GM21576 (cell line): ENCODE results near the gene TPX2.
"Not testable (repeated sequence)": the region's sequence is repeated elsewhere in the genome, so short reads cannot be mapped to it uniquely, and the experiment has no call there.

ENCODE experiments used
- ATAC-seq: cut with Tn5 transposase; IDR thresholded peaks from one replicate; pipeline ENCODE4 v1.9.1; 2021; ENCODE audit warnings: mild to moderate bottlenecking, moderate library complexity; ENCODE audit not compliant: unreplicated experiment

The TPX2 gene

DNA sequence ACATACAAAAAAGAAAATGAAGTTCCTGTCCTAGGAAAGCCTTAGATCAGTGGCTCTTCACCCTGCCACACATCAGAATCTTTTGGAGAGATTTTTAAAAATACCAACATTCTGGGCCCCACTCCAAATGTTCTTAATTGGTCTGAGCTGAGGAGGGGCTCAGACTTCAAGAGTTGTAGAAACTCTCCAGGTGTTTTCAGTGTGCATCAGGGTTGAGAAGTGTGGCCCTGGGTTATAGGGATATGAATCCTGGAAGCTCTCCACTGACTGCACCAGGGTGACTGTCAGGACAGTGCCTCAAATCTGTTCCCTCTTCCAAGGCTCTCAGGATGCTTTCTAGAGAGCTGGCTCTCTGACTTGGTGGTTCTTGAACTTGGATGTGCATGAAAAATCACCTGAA lies 74.5 kb downstream of the TPX2 start:
- ATAC-seq = no peak

DNA sequence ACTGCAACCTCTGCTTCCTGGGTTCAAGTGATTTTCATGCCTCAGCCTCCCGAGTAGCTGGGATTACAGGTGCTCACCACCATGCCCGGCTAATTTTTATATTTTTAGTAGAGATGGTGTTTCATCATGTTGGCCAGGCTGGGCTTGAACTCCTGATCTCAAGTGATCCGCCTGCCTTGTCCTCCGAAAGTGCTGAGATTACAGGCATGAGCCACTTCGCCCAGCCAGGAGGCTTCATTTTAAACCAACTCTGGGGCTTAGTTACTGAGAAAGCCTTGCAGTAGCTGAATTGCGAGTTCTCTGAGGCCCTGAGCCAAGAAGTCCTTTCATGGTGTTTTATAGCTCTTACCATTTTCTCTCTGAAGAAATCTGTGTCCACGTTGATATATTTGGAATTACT lies 75.1 kb downstream of the TPX2 start:
- ATAC-seq = not testable (repeated sequence)

DNA sequence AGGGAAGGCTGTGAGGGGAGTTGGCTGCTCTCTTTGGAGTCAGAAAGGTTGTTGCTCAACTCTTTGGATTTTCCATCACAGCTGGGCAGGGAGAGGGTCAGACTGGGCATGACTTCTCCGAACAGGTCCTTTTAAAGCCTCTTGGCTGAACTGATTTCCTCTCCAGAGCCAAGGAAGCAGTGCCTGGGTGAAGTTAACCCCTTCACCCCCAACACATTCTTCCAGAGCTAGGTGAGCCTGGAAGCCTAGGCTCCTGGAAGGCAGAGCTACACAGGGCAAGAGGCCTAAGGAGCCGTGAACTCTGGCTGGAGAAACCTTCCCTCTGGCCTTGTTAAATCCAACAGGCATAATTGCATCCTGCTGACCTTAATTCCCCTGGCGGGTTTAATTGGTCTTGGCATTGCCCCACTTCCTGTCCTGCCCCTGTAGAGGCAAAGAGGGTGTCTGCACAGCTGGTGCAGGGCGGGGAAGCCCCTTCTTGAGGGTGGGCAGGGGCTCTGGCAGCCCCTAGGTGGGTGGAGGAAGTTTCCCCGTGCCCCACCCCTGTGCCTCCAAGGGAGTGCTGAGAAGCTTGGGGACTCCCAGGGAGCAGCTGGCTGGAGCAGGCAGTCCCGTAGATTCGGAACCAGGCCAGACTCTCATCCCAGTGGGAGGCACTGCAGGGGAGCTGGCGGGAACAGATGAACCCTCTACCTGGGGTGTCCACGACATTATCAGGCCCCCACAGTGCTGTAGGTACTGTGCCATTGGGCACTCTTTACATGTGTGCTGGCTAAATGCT lies 76.5 kb downstream of the TPX2 start:
- ATAC-seq = no peak

DNA sequence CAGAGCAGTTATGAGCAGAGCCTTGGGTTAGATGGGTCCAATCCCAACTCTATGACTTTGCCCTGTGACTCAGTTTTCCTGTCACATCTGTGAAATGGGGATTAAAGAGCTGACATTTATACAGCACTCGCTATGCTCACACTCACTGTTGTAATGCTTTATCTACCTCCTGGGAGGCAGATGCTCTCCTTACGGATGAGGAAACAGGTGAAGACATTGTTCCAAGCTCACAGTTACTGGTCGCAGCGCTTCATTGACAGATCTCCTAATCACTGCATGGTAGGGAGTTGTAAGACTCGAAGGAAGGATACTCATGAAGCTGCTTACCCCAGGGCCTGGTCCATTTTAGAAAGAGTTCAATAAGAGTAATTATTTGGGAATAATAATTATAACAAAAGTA lies 77.1 kb downstream of the TPX2 start:
- ATAC-seq = no peak

DNA sequence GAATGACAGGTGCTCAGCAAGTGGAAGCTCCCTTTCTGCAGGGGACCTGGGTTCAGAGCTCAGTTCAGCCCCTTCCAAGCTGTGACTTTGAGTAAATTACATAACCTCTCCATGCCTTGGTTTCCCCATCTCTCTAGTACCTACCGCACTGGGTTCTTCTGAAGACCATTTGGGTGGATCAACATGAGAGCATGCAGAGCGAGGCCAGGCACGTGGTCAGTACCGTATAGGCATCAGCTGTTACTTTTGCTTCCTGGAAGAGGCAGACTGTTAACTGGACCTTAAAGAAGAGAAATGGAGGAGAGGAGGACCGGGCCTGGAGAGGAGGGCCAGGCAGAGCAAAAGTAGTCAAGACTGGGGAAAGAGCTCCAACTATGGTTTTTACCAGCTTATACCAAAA lies 78.4 kb downstream of the TPX2 start:
- no peak for ATAC-seq

DNA sequence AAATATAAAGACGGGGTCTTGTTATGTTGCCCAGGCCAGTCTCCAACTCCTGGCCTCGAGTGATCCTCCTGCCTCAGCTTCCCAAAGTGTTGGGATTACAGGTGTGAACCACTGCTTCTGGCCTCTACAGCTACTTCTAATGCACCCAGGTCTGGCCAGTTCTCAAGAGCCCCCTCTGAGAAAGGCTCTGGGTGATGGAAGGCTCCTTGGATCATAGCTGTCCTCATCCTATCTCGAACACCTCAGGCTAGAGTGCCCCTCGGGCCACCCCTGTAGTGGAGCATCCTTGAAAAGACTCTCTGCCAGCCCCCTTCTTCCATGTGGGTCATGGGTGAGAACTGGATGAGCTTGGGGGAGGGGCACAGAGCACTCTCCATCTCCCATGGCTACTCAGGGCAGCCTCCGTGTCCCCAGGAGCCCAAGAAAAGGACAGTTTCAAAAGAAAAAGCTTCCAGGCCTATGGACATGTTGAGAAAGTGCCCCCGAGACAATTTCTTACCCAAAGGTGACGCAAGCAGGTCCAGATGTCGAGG lies 79.4 kb downstream of the TPX2 start:
- no peak for ATAC-seq

DNA sequence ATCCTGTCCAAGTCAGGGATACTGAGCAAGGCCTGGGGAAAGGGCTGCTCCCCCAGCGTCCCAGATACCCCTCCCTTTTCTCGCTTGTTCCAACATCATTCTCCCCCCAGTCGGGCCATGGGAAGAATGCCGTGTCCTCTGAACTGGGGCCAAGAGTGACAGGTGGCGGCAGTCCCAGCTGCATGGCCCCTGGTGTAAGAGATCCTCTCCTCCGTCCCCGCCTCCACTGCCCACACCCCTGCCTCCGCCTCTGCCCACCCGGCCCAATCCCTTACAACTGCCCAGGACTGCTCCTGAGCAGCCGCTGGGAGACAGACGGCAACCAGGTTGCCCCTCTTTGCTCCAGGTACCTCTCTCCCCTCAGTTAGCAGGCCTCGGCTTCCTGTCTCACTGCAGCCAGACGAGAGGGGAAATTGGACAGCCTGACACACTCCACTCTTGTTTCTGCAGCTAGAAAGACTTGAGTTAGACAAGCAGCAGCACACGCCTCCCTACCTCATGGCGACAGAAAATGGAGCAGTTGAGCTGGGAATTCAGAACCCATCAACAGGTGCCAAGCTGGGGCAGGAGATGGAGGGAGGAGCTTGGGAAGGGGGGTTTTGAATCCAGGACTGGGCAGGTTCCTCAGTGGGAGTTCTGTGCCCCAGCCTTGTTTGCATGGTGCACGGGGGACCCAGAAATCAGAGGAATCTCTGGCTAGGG lies 80.1 kb downstream of the TPX2 start, which contains the start of gene MYLK2:
Gene MYLK2 (plus strand): TSS at position 274 of the 702 bp plus-strand sequence. CDS start 225 bp downstream, at position 499.
- ATAC-seq = no peak

DNA sequence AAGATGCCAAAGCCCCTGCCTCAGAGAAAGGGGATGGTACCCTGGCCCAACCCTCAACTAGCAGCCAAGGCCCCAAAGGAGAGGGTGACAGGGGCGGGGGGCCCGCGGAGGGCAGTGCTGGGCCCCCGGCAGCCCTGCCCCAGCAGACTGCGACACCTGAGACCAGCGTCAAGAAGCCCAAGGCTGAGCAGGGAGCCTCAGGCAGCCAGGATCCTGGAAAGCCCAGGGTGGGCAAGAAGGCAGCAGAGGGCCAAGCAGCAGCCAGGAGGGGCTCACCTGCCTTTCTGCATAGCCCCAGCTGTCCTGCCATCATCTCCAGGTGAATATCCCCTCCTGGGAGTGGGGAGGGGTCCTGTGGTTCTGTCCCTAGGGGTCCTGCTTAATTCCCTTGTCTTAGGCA lies 81.1 kb downstream of the TPX2 start:
- ATAC-seq = no peak

DNA sequence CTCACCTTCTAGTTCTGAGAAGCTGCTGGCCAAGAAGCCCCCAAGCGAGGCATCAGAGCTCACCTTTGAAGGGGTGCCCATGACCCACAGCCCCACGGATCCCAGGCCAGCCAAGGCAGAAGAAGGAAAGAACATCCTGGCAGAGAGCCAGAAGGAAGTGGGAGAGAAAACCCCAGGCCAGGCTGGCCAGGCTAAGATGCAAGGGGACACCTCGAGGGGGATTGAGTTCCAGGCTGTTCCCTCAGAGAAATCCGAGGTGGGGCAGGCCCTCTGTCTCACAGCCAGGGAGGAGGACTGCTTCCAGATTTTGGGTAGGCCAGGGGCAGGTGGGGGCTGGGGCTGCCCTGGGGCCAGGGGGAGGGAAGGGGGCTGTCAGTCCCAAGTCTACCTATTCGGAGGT lies 82.3 kb downstream of the TPX2 start:
- no peak for ATAC-seq

DNA sequence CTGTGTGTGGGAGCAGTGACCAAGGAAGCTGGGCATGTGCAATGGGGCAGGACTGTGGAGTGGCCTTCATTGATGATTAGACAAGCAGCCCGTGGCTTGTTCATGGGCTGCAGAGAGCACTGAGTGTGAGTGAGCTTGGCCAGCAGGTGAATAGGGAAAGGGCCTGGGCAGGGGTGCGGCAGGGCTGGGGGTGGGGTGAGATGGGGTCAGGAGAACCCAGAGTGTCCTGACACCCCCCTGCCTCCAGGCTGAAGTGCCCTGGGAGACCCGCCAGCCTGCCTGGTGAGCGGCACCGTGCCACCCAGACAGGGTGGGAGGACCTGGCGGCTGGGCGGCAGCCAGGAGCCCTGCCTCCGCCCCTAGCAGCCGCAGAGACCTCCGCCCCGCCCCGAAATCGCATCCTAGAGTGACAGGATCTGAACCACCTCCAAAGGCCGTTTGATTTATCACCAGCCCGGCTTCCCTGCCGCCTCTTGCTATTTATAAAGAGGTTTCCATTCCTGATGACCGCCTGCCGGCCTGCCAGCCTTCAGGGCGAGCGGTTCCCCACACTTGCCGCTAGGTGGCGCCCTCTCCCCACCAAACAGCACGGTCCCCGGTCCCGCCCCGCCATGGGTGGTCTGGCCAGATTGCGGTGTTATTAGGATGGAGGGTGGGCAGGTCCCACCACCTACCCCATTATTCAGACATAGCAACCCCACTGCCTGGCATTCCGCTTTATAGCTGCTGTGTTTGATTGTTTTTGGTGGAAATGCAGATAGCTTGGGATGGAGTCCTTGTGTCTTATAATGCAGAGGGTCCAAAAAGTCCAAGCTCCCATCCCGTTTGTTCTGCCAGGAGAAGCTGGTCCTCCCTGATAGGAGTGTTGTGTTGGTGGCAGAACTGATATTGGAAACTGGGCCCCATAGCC lies 83.6 kb downstream of the TPX2 start:
- no peak for ATAC-seq

DNA sequence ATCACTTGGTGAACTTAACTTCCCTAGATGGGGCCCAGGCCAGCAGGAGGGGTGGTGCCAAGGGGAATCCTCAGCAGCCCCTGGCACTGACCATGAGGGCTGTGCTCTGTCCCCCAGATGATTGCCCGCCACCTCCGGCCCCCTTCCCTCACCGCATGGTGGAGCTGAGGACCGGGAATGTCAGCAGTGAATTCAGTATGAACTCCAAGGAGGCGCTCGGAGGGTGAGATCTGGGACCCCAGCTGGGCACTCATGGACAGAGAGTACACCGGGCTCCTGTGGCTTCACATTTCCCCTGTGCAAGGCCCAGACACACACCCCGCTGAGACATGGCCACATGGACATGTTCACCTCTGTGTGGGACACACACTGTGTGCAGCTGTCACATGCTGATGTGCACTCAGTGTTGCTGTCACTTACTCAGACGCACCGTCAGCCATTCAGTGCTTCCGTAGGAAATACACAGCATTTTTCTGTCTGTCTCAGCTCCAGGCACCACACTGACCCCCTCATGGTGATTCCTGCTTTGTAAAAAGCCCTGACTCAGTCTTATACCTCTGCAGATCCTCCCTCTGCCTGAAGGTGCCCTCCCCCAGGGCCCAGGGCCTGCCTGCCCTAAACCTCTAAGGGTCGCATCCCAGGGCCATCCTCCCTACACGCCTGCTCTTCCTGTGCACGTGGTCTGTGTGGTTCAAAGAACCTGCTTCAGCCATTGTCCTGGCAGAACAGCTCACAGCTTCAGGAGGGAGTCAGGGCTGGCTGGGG lies 84.5 kb downstream of the TPX2 start:
- ATAC-seq = no peak

DNA sequence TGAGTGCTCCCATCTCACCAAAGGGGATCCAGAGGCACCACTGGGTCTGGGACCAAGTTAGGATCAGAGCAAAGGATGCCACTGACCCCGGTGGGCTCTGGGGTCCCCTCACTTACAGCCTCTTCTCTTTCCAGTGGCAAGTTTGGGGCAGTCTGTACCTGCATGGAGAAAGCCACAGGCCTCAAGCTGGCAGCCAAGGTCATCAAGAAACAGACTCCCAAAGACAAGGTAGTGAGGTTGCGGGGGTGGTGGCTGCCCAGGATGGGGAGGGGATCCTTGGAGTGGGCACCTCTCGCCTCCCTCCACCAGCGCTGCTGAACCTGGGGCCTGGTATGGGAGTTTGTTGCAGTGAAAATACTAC lies 85.0 kb downstream of the TPX2 start:
- ATAC-seq = no peak

DNA sequence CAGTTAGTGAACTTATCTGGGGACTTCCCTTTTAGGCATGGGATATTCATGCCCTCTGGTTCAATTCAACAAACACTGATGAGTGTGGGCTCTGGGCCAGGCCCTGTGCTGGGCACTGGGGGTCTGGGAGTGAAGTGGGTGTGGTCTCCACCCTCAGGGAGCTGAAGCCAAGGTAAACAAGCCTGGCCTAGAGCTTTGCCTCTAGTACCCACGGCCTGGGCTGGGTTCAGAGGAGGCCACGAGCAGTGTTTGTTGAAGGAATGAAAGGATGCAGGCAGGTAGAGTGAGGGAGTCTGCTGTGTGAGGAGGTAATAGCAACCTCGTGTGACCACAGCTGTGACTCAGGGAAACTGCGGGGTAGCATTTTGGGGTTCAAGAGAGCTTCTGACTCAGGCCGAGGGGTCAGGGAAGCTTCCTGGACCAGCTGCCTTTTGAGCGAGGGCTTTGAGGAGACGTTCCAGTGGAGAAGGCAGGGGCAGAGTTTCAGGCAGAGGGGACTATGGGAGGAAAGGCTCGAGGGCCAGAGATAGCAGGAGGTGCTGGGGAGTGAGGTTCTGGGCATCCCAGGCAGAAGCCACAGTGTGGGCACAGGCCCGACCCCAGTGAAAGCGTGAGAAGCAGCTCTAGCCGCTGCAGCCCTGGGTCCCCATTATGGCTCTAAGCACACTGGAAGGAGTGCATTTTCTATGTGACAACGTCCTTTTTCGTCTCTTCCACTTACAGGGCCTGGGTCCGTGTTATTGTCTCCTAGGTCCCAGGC lies 85.6 kb downstream of the TPX2 start:
- no peak for ATAC-seq

DNA sequence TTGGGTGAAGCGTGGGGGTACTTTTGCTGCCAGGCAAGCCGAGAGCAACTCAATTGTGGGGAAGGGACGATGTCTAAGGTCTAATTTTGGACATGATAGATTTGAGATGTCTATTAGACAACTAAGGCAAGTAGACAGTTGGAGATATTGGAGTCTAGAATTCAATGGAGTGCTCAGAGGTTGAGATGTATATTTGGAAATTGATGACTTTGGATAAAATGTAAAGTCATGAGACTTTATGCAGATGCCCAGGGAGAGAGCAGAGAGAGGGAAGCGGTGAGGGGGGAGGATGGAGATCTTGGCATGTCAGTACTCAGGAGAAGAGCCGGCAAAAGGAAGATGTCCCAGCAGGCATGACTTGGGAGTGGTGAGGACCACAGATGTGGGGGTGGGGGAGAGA lies 87.0 kb downstream of the TPX2 start:
- ATAC-seq = no peak

DNA sequence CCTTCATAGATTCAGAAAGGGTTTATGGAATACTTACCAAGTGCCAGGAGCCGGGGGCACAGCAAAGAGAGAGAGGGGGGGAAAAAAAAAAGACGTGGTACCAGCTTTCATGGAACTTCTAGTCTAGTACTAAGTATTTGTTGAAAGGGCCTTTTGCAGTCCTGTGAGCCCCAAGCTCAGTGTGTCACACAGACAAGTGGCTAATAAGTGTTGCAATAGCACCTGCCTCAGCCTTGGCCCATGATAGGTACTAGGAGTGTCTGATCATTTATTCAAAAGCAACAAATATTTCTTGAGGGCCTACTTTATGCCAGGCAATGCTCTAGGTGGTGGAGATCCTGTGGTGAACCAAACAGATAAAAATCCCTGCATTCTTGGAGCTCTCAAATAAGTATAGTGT lies 88.0 kb downstream of the TPX2 start:
- ATAC-seq = no peak

DNA sequence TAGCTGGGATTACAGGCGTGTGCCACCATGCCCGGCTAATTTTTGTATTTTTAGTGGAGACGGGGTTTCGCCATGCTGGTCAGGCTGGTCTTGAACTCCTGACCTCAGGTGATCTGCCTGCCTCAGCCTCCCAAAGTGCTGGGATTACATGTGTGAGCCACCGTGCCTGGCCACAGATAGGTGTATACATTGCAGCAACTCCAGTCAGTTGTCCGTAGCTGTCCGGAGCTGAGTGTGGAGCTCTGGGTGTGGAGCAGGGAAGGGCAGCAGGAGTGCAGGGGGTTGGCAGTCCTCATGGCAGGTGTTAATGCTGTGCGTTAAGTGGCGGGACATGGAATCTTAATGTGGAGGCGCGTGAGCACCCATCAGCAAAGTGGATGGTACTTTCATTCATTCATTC lies 88.9 kb downstream of the TPX2 start:
- not testable (repeated sequence) for ATAC-seq

DNA sequence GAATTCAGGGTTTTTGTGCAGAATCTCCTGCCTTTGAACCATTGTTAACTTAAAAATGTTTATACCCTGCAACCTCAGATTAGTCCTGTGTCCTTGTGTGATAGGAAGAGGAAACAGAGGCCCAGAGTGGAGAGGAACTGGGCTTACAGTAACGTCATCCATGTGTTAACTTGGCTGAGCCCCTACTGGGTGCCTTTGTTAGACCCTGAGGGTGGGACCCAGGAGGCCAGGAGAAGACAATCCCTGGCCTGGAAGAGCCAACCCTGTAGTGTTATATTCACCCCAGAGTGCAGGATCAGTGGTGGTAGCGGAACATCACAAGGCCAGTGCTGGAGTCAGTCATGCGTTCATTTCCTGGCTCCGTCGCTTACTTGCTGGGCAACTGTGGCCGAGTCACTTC lies 90.6 kb downstream of the TPX2 start:
- no peak for ATAC-seq

DNA sequence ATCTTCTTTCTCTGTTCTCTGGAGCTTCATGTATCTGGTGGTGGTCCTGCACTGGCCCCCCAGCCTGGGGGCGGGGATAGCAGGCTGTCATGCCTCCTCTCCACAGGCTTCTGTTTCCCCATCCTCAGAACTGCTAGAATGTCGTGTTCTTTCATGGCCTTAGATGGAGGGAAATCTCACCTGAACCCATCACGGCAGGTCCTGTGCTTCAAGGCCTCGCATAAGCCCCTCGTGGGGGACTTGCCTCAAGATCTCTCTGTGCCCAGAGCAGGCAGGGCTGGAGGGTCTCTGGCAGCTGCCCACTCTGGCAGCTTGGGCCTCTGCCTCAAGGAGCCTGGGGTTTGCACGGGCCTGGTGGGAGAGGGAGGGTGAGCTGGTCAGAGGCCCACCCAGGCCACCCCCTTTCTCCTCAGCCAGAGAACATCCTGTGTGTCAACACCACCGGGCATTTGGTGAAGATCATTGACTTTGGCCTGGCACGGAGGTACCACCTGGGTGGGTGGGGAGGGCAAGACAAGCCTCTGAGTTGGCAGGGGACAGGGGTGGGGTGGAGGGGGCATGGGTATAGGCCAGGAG lies 91.4 kb downstream of the TPX2 start:
- ATAC-seq = no peak

DNA sequence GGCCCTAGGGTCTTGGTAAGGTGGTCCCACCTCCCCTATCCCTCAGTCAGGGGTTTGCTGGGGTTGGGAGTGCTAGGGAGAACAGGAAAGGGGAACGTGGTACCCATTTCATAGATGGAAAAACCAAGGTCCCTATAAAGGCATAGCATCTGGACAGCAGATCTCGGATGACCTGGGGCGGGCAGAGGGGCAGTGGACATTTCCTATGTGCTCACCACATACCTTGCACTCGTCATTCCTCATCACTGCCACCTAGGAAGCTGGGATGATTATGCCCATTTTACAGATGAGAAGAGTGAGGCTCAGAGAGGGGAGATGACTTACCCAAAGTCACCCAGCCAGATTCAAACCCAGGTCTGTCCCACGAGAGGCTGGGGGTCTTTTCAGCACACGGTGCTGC lies 92.1 kb downstream of the TPX2 start:
- no peak for ATAC-seq
